Aorta (tissue), 5 donors: ENCODE measurements around the gene MICAL1. TPM values are rescaled to one million over a fixed set of nuclear protein-coding genes. Genes with fewer than 3 reads are reported as not detected.
"Not testable (repeated sequence)": the region's sequence is repeated elsewhere in the genome, so short reads cannot be mapped to it uniquely, and the experiment has no call there.

Experiments used
- ATAC-seq: fragments of 200-7000 bp; cut with Tn5 transposase; one replicate; pipeline ENCODE4 v1.9.1; 2022; ENCODE audit warnings: moderate library complexity; ENCODE audit not compliant: low FRiP score
- DNase-seq, 2 donors: peaks; one replicate each; pipeline ENCODE4 v3.0.0-alpha.2; 2020
- H3K27ac ChIP-seq, 2 donors: one replicate each; pipeline ENCODE4 v1.5.1; 2013; ENCODE audit warnings: low read length in 2 of 2, mild to moderate bottlenecking in 2 of 2, moderate library complexity in 2 of 2, control low read depth in 1 of 2, inconsistent platforms in 1 of 2, low read depth in 1 of 2
- H3K27me3 ChIP-seq, 2 donors: one replicate each; pipeline ENCODE4 v1.6.1; 2013; ENCODE audit warnings: control low read depth in 1 of 2, low read length in 1 of 2, mild to moderate bottlenecking in 1 of 2, moderate library complexity in 1 of 2; ENCODE audit not compliant: insufficient read depth in 2 of 2, control insufficient read depth in 1 of 2
- H3K36me3 ChIP-seq, 2 donors: one replicate each; pipeline ENCODE4 v1.6.1; 2013; ENCODE audit warnings: control low read depth in 1 of 2, low read length in 1 of 2, mild to moderate bottlenecking in 1 of 2; ENCODE audit not compliant: insufficient read depth in 2 of 2, control insufficient read depth in 1 of 2
- H3K4me1 ChIP-seq, 2 donors: one replicate each; pipeline ENCODE4 v1.6.1; 2013; ENCODE audit warnings: low read length in 2 of 2, control low read depth in 1 of 2, mild to moderate bottlenecking in 1 of 2, moderate library complexity in 1 of 2; ENCODE audit not compliant: insufficient read depth in 2 of 2, control insufficient read depth in 1 of 2
- H3K4me3 ChIP-seq, 2 donors: one replicate each; pipeline ENCODE4 v1.5.1; 2013; ENCODE audit warnings: low read length in 2 of 2, control low read depth in 1 of 2, mild to moderate bottlenecking in 1 of 2
- H3K9me3 ChIP-seq: one replicate; pipeline ENCODE4 v1.6.1; 2013; ENCODE audit warnings: mild to moderate bottlenecking, low read length; ENCODE audit not compliant: control insufficient read depth
- WGBS, 2 donors: extraction: QIAGEN DNeasy Blood & Tissue Kit; methylation state at CpG; one replicate each; pipeline ENCODE4 v1.1.7; 2013; 5-methylcytosine and 5-hydroxymethylcytosine counted together
- intact Hi-C, 2 donors: fragments of 100-400 bp; cut with DNase I; formaldehyde crosslinking; loops; one replicate each; pipeline versions ENCODE4 v1.14.2 to v1.15.0; 2022
- polyA plus RNA-seq, 2 donors: library from polyadenylated mRNA; stranded (reverse); fragments of 200-250 nt; gene quantifications; one replicate each; pipeline ENCODE4 v1.2.3, GENCODE V29; 2013
- total RNA-seq, 2 donors: library from RNA; stranded (reverse); fragmentation: NEBNext Ultra II Directional; extraction: Animal tissue kit (Norgen Biotek cat#: 25700); gene quantifications; one replicate each; pipeline ENCODE4 v1.2.1, GENCODE V29; 2021
- donor health status: healthy with polysubstance abuse.
- donor health status: Bipolar disorder and iron deficiency.
- donor health status: DM: no; HTN: no; CAD: no.
- donor health status: DM: no; HTN: no; CAD: no.
- donor health status: DM: yes; HTN: yes; CAD: no.

Gene MICAL1
- total and polyA plus RNA-seq, 4 donors, result 32.4 to 199 (median 54.8) TPM

GRCh38 chr6:109471105-109471810 is 15.7 kb upstream of the MICAL1 start:
- no peaks in the 10 kb centered on the region for H3K4me1 ChIP-seq
- WGBS, 2 donors, result 94% methylated on average over 5 of the region's 5 CpGs
- no peak for DNase-seq
- ATAC-seq, result no peak
- H3K36me3 ChIP-seq, result peaks cover 3 to 6% of the 10 kb centered on the region in 2 donors
- no peak overlapping the region for H3K27ac ChIP-seq
- intact Hi-C loops, result no loop called here
- H3K4me3 ChIP-seq, result no peak overlapping the region
- H3K27me3 ChIP-seq, result no peaks in the 10 kb centered on the region
- no peaks in the 10 kb centered on the region for H3K9me3 ChIP-seq

GRCh38 chr6:109469591-109470189 is 14.1 kb upstream of the MICAL1 start:
- ATAC-seq (no peak), DNase-seq (no peak)
- peaks cover 0 to 12% of the 10 kb centered on the region in 2 donors for H3K36me3 ChIP-seq
- H3K9me3 ChIP-seq, result no peaks in the 10 kb centered on the region
- H3K27ac ChIP-seq, result no peak overlapping the region
- intact Hi-C loops, result no loop called here
- whole genome bisulfite sequencing, 2 donors, result 87 to 91% methylated on average over 5 of the region's 5 CpGs
- no peaks in the 10 kb centered on the region for H3K4me1 ChIP-seq
- H3K27me3 ChIP-seq, result no peaks in the 10 kb centered on the region
- H3K4me3 ChIP-seq, result no peak overlapping the region

DNA sequence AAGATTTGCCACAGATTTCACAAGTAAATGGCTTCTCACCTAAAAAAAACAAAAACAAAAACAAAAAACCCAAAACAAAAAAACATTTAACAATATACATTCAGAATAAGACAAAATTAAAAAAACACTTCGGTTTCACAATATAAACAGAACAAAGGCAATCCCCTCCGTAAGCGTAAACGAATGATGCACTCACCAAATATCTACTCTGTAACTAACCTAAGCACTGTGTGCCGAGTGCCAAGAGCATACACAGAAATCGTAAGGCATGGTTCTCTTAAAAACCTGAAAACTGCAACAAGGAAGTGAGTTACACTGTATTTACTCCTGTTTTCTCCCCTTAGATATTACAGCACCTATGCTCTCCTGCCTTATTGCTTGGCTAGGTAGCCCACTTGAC is 12.1 kb upstream of the MICAL1 start:
- intact Hi-C loops, result no loop called here
- H3K4me3 ChIP-seq, result no peak overlapping the region
- peaks cover 0 to 12% of the 10 kb centered on the region in 2 donors for H3K36me3 ChIP-seq
- ATAC-seq, result no peak
- no peaks in the 10 kb centered on the region for H3K9me3 ChIP-seq
- no peak overlapping the region for H3K27ac ChIP-seq
- WGBS, 2 donors, result 93 to 94% methylated on average over 6 of the region's 6 CpGs
- DNase-seq, result no peak
- H3K27me3 ChIP-seq, result no peaks in the 10 kb centered on the region
- H3K4me1 ChIP-seq, result no peaks in the 10 kb centered on the region

DNA sequence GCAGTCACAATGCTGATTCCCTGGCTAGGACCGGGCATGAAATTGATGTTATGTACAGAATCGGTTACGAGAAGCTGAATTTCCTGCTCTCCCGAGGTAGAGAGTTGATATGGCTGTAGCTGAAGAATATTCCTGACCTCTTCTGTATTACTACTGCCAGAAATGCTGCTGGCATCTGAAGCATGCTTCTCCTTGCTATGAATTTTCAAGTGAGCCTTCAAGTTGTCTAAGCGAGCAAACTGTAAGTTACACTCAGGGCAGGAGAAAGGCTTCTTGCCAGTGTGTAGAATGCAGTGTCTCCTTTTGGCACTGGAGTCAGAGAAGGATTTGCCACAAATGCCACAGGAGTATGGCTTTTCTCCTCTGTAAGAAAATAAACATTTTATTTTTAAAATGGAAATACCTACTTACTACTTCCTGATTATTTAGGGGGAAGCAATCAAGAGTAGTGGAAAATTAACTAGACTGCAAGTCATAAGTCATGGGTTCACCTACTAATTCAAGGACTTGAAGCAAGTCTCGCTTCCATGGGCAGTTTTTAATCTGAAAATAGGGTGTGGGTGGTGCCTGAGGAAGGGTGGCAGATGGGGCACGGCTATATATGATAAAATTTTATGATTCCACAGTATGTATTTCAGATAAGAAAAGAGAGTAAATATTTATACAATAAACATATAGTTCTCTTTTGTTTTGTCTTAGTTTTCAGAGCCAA is 10.8 kb upstream of the MICAL1 start:
- DNase-seq (no peak), ATAC-seq (no peak)
- intact Hi-C loops, result no loop called here
- H3K36me3 ChIP-seq, result peaks cover 0 to 12% of the 10 kb centered on the region in 2 donors
- no peaks in the 10 kb centered on the region for H3K27me3 ChIP-seq
- H3K4me1 ChIP-seq, result no peaks in the 10 kb centered on the region
- H3K9me3 ChIP-seq, result no peaks in the 10 kb centered on the region
- WGBS, 2 donors, result 74 to 79% methylated on average over 7 of the region's 7 CpGs
- no peak overlapping the region for H3K4me3 ChIP-seq
- no peak overlapping the region for H3K27ac ChIP-seq

- no peaks in the 10 kb centered on the region for H3K9me3 ChIP-seq
- no peak overlapping the region for H3K27ac ChIP-seq
- H3K36me3 ChIP-seq, result peaks cover 0 to 10% of the 10 kb centered on the region in 2 donors
- intact Hi-C loops, result no loop called here
- 85 to 90% methylated on average over 7 of the region's 7 CpGs for WGBS, 2 donors
- no peak for ATAC-seq
- no peak for DNase-seq
- no peaks in the 10 kb centered on the region for H3K27me3 ChIP-seq
- H3K4me3 ChIP-seq, result no peak overlapping the region
- no peaks in the 10 kb centered on the region for H3K4me1 ChIP-seq
Measured at GRCh38 chr6:109465772-109466171, 10.2 kb upstream of the MICAL1 start.

- no peak for ATAC-seq
- Histone ChIP-seq H3K27ac (no peak overlapping the region), H3K4me3 (no peak overlapping the region), H3K27me3 (no peaks in the 10 kb centered on the region), H3K4me1 (no peaks in the 10 kb centered on the region), H3K9me3 (no peaks in the 10 kb centered on the region), H3K36me3 (peaks cover 0 to 10% of the 10 kb centered on the region in 2 donors)
- WGBS, 2 donors, result 75% methylated on average over 1 of the region's 1 CpG
- intact Hi-C loops, result no loop called here
- no peak for DNase-seq
Measured at GRCh38 chr6:109461733-109462526, 6.4 kb upstream of the MICAL1 start.

- H3K27ac ChIP-seq, ATAC-seq, H3K36me3 ChIP-seq, H3K9me3 ChIP-seq, H3K4me3 ChIP-seq, intact Hi-C loops, DNase-seq, H3K4me1 ChIP-seq, H3K27me3 ChIP-seq: not testable (repeated sequence)
- 100% methylated on average over 1 of the region's 1 CpG for WGBS, 2 donors
Measured at GRCh38 chr6:109461205-109461604, 5.6 kb upstream of the MICAL1 start.

DNA sequence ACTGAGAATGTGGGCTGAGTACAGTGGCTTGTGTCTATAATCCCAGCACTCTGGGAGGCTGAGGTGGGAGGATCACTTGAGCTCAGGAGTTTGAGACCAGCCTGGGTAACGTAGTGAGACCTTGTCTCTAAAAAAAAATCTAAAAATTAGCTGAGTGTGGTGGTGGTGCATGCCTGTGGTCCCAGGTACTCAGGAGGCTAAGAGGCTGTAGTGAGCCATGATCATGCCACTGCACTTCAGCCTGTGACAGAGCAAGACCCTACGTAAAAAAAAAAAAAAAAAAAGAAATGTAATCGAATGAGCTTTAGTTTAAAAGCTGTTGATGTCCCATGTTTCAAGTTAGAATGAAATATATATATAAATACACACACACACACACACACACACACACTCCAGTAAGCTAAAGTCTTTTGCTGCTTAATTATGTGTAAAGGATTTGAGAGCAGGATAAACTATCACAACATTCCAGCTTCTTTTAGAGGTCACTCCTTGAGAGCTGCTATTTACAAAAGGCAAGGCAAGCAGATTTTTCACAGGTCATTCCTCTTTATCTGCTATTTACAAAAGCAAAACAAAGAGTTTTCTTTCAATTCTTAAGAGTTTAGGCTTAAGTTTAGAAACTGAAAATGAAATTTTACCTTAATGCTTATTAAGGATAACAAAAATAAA is 4.7 kb upstream of the MICAL1 start:
- ATAC-seq (no peak), DNase-seq (no peak)
- H3K27me3 ChIP-seq, result no peaks in the 10 kb centered on the region
- H3K9me3 ChIP-seq, result no peaks in the 10 kb centered on the region
- intact Hi-C loops, result no loop called here
- peaks cover 0 to 2% of the 10 kb centered on the region in 2 donors for H3K36me3 ChIP-seq
- no peak overlapping the region for H3K4me3 ChIP-seq
- WGBS, 2 donors, result 82 to 94% methylated on average over 3 of the region's 3 CpGs
- no peaks in the 10 kb centered on the region for H3K4me1 ChIP-seq
- no peak overlapping the region for H3K27ac ChIP-seq
